ENCODE measurements around the gene WFDC6.

DNA sequence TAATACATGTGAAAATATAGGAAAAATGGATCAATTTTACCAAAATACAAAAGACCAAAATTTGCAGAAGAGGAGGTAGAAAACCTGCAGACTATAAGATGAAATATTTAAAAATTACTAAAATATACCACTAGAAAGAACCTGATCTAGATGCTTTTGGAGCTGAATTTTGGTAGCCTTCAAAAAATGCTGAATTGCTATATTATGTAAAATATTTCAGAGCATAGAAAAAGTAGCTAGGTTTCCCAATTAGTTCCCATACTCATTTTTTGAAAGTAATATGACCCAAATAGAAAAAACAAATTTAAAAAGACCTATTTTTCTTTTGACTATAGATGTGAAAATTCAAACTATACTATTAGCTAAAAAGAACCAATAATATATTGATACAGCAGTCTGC, 11.5 kb upstream of the WFDC6 start:
- TF ChIP-seq, protein P1, sequence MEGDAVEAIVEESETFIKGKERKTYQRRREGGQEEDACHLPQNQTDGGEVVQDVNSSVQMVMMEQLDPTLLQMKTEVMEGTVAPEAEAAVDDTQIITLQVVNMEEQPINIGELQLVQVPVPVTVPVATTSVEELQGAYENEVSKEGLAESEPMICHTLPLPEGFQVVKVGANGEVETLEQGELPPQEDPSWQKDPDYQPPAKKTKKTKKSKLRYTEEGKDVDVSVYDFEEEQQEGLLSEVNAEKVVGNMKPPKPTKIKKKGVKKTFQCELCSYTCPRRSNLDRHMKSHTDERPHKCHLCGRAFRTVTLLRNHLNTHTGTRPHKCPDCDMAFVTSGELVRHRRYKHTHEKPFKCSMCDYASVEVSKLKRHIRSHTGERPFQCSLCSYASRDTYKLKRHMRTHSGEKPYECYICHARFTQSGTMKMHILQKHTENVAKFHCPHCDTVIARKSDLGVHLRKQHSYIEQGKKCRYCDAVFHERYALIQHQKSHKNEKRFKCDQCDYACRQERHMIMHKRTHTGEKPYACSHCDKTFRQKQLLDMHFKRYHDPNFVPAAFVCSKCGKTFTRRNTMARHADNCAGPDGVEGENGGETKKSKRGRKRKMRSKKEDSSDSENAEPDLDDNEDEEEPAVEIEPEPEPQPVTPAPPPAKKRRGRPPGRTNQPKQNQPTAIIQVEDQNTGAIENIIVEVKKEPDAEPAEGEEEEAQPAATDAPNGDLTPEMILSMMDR (IDR thresholded peaks at IDR 0.05) = no peak
- TF ChIP-seq POLR2A (IDR thresholded peaks at IDR 0.05) = no peak

Measured in adrenal gland (tissue), 5 donors.